ENCODE measurements around the gene PITPNC1. TPM values are rescaled to one million over a fixed set of nuclear protein-coding genes. Genes with fewer than 3 reads are reported as not detected.

Gene PITPNC1
- total RNA-seq, 1 experiment from 2014 or later: 20.8 TPM

- DNase-seq (ENCODE audit: low read depth, low spot score): no peak
- ChIA-PET CTCF (no interaction called here), POLR2A (no interaction called here)
- in situ Hi-C loops (cut with HindIII; ENCODE audit: low pct_unique_long_range_greater_than_20kb, low sequenced_read_pairs): no loop called here
- H3K9me3 ChIP-seq (ENCODE audit: control insufficient read depth, insufficient read depth, low read depth, low read length): no peaks in the 10 kb centered on the region
- H3K27me3 ChIP-seq (ENCODE audit: control insufficient read depth, insufficient read depth, low read length): no peaks in the 10 kb centered on the region
- H3K27ac ChIP-seq (ENCODE audit: low read length): no peak overlapping the region
- no peaks in the 10 kb centered on the region for H3K4me1 ChIP-seq (ENCODE audit: control insufficient read depth, insufficient read depth, low read length)
- no peak for ATAC-seq
- H3K4me3 ChIP-seq (ENCODE audit: low read depth in 2 of 2, low read length in 2 of 2): no peak overlapping the region
- intact Hi-C loops (cut with micrococcal nuclease; ENCODE audit: unreplicated experiment): no loop called here
- TF ChIP-seq TCF7L2 (IDR thresholded peaks at IDR 0.05; ENCODE audit: low read depth, low read length): no peak
- no peak for TF ChIP-seq SIN3A (IDR thresholded peaks at IDR 0.05; ENCODE audit: borderline replicate concordance, insufficient read depth, low read depth, low read length)
- no peak for TF ChIP-seq REST (IDR thresholded peaks at IDR 0.05; ENCODE audit: insufficient read depth in 1 of 2, low read depth in 2 of 2, low read length in 1 of 2)
- no peak for TF ChIP-seq CTCF (IDR thresholded peaks at IDR 0.05)
- TF ChIP-seq POLR2AphosphoS5 (IDR thresholded peaks at IDR 0.05; ENCODE audit: low read depth, low read length): no peak
- no TSS peak for BruUV-seq (replicated peaks)
- no peaks in the 10 kb centered on the region for H3K36me3 ChIP-seq (ENCODE audit: control insufficient read depth, insufficient read depth, low read length)
Observed at GRCh38 chr17:67606896-67607604, 230.0 kb downstream of the PITPNC1 start.

- in situ Hi-C loops (cut with HindIII; ENCODE audit: low pct_unique_long_range_greater_than_20kb, low sequenced_read_pairs) (no loop called here), intact Hi-C loops (cut with micrococcal nuclease; ENCODE audit: unreplicated experiment) (no loop called here)
- no peaks in the 10 kb centered on the region for H3K4me1 ChIP-seq (ENCODE audit: control insufficient read depth, insufficient read depth, low read length)
- DNase-seq (ENCODE audit: low read depth, low spot score): no peak
- no TSS peak for BruUV-seq (replicated peaks)
- no peaks in the 10 kb centered on the region for H3K36me3 ChIP-seq (ENCODE audit: control insufficient read depth, insufficient read depth, low read length)
- ChIA-PET CTCF (no interaction called here), POLR2A (no interaction called here)
- no peak overlapping the region for H3K4me3 ChIP-seq (ENCODE audit: low read depth in 2 of 2, low read length in 2 of 2)
- no peak for ATAC-seq
- no peaks in the 10 kb centered on the region for H3K9me3 ChIP-seq (ENCODE audit: control insufficient read depth, insufficient read depth, low read depth, low read length)
- TF ChIP-seq TCF7L2 (IDR thresholded peaks at IDR 0.05; ENCODE audit: low read depth, low read length): no peak
- TF ChIP-seq POLR2AphosphoS5 (IDR thresholded peaks at IDR 0.05; ENCODE audit: low read depth, low read length): no peak
- TF ChIP-seq SIN3A (IDR thresholded peaks at IDR 0.05; ENCODE audit: borderline replicate concordance, insufficient read depth, low read depth, low read length): no peak
- no peak for TF ChIP-seq CTCF (IDR thresholded peaks at IDR 0.05)
- no peak for TF ChIP-seq REST (IDR thresholded peaks at IDR 0.05; ENCODE audit: insufficient read depth in 1 of 2, low read depth in 2 of 2, low read length in 1 of 2)
- H3K27ac ChIP-seq (ENCODE audit: low read length): no peak overlapping the region
- no peaks in the 10 kb centered on the region for H3K27me3 ChIP-seq (ENCODE audit: control insufficient read depth, insufficient read depth, low read length)
Observed at GRCh38 chr17:67610061-67610460, 233.0 kb downstream of the PITPNC1 start.

Measured in Panc1 (cell line).